Amniotic stem cell (primary cell): ENCODE data around the gene SPPL3.
"Not testable (repeated sequence)": the region's sequence is repeated elsewhere in the genome, so short reads cannot be mapped to it uniquely, and the experiment has no call there.

ENCODE experiments used
- DNase-seq: peaks from one replicate; lab custom pipeline; 2025; lab: John Stamatoyannopoulos, UW

The SPPL3 gene

DNA sequence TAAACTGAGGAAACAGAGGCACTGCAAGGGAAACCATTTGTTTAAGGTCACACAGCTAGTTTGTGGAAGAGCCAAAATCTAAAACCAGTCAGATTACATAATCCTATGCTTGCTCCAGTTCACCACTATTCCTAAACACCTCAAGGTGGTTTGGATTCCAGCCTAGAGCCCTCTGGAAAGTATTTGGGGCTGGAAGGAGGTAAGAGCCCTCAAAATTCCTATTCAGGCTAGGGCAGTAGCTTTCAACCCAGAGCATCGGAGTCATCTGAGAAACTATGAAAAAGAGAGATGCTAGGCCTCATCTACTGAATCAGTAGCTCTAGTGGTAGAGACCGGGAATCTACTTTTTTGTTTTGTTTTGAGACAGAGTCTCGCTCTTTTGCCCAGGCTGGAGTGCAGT lies 16.0 kb upstream of the SPPL3 start:
- no peak for DNase-seq

DNA sequence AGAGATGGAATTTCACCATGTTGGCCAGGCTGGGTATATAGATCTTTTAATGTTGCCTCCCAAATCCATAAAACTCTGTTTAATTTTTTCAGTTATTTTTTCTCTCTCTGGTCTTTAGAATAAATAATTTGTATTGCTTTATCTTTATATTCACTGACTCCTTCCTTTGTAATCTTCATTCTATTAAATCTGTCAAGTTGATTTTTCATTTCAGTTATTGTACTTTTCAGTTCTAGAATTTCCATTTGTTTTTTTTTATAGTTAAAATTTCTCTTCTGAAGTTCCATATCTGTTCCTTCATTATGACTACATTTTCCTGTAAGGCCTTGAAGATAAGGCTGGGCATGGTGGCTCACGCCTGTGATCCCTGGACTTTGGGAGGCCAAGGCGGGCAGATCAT lies 13.6 kb upstream of the SPPL3 start:
- no peak for DNase-seq

- DNase-seq: no peak
Measured at GRCh38 chr12:120916561-120916960, 12.4 kb upstream of the SPPL3 start.

GRCh38 chr12:120914794-120915193 lies 10.6 kb upstream of the SPPL3 start:
- DNase-seq: no peak

DNA sequence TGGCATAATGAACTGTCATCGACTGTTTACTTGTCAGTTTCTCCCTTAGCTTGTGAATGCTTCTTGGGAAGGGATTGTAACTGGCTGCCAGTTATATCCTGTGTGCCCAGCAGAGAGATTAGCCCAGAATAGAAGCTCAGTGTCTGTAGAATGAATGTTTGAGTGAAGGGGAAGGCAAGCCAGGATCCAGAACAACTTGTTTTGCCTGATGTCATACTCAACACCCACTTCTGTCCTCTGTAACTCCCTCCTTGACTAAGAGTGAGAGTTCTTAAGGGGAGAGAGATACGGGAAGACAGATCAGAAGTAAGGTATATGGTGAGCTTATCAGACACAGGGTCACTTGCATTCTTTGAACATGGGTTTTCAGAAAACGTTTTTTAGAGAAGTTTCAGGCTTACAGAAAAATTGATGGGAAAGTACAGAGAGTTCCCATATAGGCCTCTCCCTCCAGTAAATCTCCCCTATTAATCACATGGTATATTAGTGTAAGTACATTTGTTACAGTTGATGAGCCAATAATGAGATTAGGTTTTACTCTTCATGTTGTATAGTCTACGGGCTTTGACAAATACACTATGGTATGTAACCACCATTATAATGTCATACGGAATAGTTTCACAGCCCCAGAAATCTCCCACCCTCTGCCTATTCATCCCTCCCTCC lies 5.6 kb upstream of the SPPL3 start:
- no peak for DNase-seq

GRCh38 chr12:120905856-120906384 lies 1.8 kb upstream of the SPPL3 start:
- no peak for DNase-seq

DNA sequence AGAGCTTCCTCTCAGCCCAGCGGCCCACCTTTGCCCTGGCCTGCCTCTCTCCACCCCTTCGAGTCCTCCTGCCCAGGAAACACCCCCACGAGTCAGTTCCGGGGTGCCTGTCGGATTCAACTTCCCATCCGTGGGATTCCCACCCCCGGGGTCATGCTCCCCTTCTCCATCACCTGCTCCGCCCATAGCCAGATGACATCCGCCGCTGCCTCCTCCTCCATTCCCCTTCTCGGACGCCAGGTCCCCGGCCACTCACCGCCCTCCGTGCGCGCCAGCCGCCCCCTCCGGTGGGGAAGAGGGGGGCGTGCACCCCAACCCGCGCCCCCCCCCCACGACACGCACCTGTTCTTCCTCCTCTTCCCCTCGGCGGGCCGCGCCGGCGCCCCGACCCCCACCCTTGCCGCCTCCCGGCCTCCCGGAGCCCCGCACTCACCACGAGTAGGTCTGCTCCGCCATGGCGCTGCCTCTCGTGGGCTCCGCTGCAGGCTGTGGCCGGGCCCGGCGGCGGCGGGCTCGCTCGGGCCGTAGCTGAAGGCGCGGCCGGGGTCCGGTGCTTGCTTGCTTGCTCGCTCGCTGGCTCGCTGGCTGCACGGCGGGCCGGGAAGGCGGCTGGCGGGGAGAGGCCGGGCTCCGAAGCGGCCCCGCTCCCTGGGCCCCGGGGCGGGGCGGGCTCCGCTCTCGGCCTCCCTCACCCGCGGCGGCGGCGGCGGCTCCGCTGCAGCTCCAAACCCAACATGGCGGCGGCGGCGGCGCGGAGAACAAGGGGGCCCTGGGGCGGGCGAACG lies 554 bp downstream of the SPPL3 start:
- no peak for DNase-seq

GRCh38 chr12:120902846-120903411 lies 1.2 kb downstream of the SPPL3 start:
- DNase-seq: no peak

- no peak for DNase-seq
Measured at GRCh38 chr12:120901818-120902217, 2.3 kb downstream of the SPPL3 start.

DNA sequence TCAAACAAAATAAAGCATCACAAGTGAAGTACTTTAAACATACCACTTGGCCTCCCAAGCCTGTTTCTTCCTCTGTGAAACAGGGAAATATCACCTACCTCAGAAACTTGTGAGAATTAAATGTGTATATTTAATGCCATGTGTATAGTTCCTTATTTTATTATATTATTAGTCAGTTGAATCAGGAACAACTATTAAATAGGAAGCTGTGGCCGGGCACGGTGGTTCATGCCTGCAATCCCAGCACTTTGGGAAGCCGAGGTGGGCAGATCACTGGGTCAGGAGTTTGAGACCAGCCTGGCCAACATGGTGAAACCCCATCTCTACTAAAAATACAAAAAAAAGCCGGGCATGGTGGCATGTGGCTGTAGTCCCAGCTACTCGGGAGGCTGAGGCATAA lies 3.1 kb downstream of the SPPL3 start:
- not testable (repeated sequence) for DNase-seq

DNA sequence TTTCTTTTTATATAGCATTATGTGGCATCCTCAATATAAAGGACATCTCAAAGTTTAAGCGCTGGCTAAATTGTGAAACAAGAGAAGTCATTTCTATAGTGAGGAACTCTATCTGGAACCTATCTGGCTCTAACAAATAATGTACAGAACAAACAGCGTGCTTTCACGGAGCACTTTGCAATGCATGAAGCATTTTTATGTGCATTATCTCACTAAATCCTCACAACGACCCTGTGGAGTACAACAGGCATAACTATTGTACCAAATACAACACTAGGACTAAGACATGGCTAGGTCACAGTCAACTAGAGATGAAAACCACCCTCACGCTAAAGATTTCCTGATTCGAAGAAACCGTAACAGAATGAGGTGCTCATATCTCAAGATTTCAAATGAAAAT lies 8.6 kb downstream of the SPPL3 start:
- DNase-seq: no peak

DNA sequence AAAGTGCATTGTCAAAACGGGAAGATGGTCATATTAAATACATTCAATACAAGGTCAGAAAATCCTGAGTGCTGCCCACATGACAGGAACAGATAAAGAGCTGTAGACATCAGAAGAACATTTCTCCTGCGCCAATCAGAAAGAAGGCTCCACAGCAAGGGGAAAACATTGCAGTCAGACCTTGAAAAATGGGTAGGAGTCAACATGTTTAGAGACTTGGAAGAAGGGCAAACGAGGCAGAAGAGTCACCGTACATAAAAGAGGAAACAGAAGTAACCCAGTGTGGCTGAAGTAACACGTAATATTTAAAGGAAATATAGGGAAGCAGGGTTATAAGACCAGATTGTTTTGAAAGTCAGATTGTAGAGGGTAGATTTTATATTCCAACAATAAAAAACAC lies 11.9 kb downstream of the SPPL3 start:
- no peak for DNase-seq

DNA sequence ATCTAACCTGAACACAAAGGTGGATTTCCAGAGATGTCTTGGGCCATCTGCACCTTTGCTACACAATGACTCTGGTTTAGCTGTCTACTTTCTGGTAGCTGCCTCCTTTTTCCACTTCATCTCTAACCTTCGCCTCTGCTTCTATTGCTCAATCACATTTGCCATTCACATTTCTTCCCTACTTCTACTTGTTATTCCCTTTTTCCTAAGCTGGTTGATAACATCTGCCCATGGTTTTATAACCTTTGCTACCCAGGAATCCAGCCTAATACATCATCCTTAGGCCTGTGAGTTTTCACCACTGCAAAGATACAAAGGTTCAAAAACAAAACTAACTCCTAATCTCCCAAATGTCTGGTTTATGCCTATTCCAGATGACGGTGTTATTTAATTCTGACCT lies 13.2 kb downstream of the SPPL3 start:
- no peak for DNase-seq

DNA sequence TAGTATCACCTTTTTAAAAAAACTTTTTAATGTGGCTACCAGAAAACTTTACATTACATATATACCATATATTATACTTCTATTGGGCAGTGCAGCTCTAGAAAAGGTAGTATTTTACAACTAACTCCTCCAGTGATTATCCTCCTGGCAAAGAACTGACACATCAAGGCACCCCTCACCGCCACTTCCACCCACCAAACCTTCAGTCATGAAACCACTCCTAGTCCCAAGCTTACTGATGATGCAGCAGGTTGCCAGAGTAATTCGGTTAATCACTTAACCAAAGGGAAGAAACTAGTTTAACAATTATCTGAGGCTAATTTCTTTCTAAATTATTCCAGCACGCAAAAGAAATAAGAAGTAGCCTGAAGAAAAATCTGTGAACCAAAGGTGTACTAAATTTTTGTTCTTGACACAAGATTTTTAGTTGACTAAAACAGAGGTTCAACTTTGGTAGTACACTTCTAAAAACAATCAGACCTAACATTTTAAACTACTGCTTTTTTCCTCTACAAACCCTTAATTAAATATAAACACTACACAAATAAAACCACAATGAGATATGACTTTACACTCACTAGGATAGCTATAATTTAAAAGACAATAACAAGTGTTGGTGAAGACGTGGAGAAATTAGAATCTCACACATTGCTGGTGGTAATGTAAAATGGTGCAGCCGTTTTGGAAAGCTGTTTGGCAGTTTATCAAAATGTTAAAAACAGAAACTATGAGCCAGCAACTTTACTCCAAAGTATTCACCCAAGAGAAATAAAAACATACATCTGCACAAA lies 16.7 kb downstream of the SPPL3 start:
- DNase-seq: no peak

- DNase-seq: no peak
Measured at GRCh38 chr12:120886199-120887018, 17.7 kb downstream of the SPPL3 start.

GRCh38 chr12:120885521-120885920 lies 18.6 kb downstream of the SPPL3 start:
- no peak for DNase-seq

DNA sequence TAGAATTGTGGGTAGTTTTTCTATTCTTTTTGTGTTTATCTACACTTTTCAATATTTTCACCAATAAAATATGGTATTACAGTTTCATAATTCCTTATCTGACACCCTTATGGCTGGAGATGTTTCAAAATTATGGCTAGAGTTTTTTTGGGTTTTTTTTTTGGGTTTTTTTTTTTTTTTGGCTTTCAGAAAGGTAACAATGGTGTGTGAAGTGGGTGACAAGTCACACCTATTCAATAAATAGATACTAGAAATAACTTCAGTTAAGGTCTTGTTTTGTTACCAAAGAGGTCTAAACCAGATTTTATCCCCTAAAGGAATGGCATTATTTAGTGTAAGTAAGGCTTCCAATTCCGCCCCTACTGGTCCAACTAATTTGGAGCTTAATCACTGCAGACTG lies 19.5 kb downstream of the SPPL3 start:
- DNase-seq: no peak

DNA sequence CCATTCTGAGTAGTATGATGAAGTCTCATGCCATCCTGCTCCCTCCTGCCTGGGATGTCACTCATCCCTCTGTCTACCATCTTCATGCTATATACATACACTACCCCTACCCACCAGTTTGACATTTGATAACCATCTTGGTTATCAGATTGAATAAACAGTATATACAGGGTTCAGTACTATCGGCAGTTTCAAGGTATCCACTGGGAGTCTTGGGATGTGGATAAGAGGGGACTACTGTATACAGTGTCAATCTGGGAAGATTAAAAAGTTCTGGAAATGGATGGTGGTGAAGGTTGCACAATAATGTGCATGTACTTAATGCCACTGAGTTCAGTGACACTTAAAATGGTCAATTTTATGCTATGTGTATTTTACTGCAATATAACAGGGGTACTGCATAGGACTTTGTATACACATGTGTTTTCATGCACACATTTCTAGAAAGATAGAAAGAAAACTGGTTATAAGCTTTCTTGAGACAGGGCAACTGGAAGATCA lies 22.1 kb downstream of the SPPL3 start:
- DNase-seq: no peak

- no peak for DNase-seq
Measured at GRCh38 chr12:120879718-120880300, 24.3 kb downstream of the SPPL3 start.

GRCh38 chr12:120879102-120879501 lies 25.1 kb downstream of the SPPL3 start:
- no peak for DNase-seq
